ENCODE results near the gene KHDC3L.
"Not testable (repeated sequence)": the region's sequence is repeated elsewhere in the genome, so short reads cannot be mapped to it uniquely, and the experiment has no call there.

KHDC3L gene

DNA sequence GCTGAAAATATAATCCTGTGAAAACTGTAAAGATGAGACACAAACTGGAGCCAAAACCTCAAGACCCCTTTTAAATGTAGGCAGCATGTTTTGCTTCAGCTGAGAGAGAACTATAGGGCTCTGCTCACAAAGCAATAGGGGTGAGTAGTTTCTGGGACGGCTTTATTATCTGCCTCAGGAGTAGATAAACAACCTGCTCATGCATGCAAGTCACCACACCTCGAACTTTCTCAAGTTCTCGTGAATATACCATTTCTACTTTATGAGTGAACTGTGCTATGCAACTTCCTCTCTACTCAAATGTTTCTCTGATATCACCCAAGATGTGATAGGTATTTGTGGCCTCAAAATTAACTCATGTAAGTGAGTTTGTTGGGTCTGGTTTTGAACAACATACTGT lies 14.8 kb downstream of the KHDC3L start:
- H3K4me2 ChIP-seq (ENCODE audit: low read length) = no peak overlapping the region
- no peaks in the 10 kb centered on the region for H3K9me2 ChIP-seq (ENCODE audit: low read depth, low read length)
- H3F3A ChIP-seq (ENCODE audit: insufficient read depth, low read length) = no peaks in the 10 kb centered on the region
- TF ChIP-seq, protein P1, sequence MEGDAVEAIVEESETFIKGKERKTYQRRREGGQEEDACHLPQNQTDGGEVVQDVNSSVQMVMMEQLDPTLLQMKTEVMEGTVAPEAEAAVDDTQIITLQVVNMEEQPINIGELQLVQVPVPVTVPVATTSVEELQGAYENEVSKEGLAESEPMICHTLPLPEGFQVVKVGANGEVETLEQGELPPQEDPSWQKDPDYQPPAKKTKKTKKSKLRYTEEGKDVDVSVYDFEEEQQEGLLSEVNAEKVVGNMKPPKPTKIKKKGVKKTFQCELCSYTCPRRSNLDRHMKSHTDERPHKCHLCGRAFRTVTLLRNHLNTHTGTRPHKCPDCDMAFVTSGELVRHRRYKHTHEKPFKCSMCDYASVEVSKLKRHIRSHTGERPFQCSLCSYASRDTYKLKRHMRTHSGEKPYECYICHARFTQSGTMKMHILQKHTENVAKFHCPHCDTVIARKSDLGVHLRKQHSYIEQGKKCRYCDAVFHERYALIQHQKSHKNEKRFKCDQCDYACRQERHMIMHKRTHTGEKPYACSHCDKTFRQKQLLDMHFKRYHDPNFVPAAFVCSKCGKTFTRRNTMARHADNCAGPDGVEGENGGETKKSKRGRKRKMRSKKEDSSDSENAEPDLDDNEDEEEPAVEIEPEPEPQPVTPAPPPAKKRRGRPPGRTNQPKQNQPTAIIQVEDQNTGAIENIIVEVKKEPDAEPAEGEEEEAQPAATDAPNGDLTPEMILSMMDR (IDR thresholded peaks at IDR 0.05; ENCODE audit: low read length) = no peak
- no peak for TF ChIP-seq EZH2 (IDR thresholded peaks at IDR 0.05; ENCODE audit: borderline replicate concordance, low read length)
- H3K4me3 ChIP-seq (ENCODE audit: low read depth, low read length, poor library complexity, severe bottlenecking) = no peak overlapping the region
- H3K79me2 ChIP-seq (ENCODE audit: insufficient read depth, low read length) = no peaks in the 10 kb centered on the region
- no peaks in the 10 kb centered on the region for H4K20me1 ChIP-seq (ENCODE audit: insufficient read depth, low read length)
- no peaks in the 10 kb centered on the region for H3K4me1 ChIP-seq (ENCODE audit: insufficient read depth, low read length, severe bottlenecking)
- no peaks in the 10 kb centered on the region; the same call in 1 of the 2 replicates for H3K9me3 ChIP-seq (ENCODE audit: low read length)
- H2AFZ ChIP-seq (ENCODE audit: low read length) = no peak overlapping the region
- H3K36me3 ChIP-seq (ENCODE audit: insufficient read depth, low read length) = no peaks in the 10 kb centered on the region
- no peak overlapping the region for H3K9ac ChIP-seq (ENCODE audit: low read length)
- H3K27me3 ChIP-seq (ENCODE audit: insufficient read depth, low read length) = no peaks in the 10 kb centered on the region
- H3K27ac ChIP-seq (ENCODE audit: low read depth, low read length, poor library complexity, severe bottlenecking) = no peak overlapping the region

DNA sequence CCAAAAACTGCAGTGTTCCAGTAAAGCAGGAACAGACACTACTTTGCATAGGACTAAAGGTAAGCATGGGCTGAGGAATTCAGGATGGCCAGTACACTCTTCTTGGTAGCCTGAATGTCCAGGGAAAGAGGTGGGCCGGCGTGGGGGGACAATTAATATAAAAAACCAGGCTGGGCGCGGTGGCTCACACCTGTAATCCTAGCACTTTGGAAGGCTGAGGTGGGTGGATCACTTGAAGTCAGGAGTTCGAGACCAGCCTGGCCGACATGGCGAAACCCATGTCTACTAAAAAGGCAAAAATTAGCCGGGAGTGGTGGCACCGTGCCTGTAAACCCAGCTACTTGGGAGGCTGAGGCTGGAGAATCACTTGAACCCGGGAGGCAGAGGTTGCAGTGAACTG lies 19.1 kb downstream of the KHDC3L start:
- not testable (repeated sequence) for H3K27me3 ChIP-seq (ENCODE audit: insufficient read depth, low read length); H3K4me1 ChIP-seq (ENCODE audit: insufficient read depth, low read length, severe bottlenecking); H3K4me3 ChIP-seq (ENCODE audit: low read depth, low read length, poor library complexity, severe bottlenecking); H3F3A ChIP-seq (ENCODE audit: insufficient read depth, low read length); H3K4me2 ChIP-seq (ENCODE audit: low read length); H4K20me1 ChIP-seq (ENCODE audit: insufficient read depth, low read length); H3K79me2 ChIP-seq (ENCODE audit: insufficient read depth, low read length); H2AFZ ChIP-seq (ENCODE audit: low read length); H3K9me2 ChIP-seq (ENCODE audit: low read depth, low read length); H3K9me3 ChIP-seq (ENCODE audit: low read length); H3K36me3 ChIP-seq (ENCODE audit: insufficient read depth, low read length); H3K9ac ChIP-seq (ENCODE audit: low read length); H3K27ac ChIP-seq (ENCODE audit: low read depth, low read length, poor library complexity, severe bottlenecking)

DNA sequence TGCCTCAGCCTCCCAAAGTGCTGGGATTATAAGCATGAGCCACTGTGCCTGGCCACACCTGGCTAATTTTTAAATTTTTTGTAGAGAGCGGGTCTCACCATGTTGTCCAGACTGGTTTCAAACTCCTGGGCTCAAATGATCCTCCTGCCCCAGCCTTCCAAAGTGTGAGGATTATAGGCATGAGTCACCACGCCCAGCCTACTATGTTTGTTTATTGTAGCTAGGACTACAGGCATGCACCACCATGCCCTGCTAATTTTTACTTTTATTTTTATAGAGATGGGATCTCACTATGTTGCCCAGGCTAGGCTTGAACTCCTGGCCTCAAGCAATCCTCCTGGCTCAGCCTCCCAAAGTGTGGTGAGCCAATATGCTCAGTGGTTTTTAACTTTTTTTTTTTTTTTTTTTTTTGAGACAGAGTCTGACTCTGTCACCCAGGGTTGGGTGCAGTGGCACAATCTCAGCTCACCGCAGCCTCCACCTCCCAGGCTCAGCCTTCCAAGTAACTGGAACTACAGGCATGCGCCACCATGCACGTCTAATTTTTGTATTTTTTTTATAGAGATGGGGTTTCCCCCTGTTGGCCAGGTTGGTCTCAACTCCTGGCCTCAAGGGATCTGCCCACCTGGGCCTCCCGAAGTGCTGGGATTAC lies 20.1 kb downstream of the KHDC3L start:
- Histone ChIP-seq H3F3A (ENCODE audit: insufficient read depth, low read length) (no peaks in the 10 kb centered on the region), H3K4me2 (ENCODE audit: low read length) (no peak overlapping the region), H3K9ac (ENCODE audit: low read length) (no peak overlapping the region), H3K79me2 (ENCODE audit: insufficient read depth, low read length) (no peaks in the 10 kb centered on the region), H3K27me3 (ENCODE audit: insufficient read depth, low read length) (no peaks in the 10 kb centered on the region), H3K27ac (ENCODE audit: low read depth, low read length, poor library complexity, severe bottlenecking) (no peak overlapping the region), H3K9me2 (ENCODE audit: low read depth, low read length) (no peaks in the 10 kb centered on the region), H3K4me3 (ENCODE audit: low read depth, low read length, poor library complexity, severe bottlenecking) (no peak overlapping the region), H3K36me3 (ENCODE audit: insufficient read depth, low read length) (no peaks in the 10 kb centered on the region), H3K9me3 (ENCODE audit: low read length) (no peaks in the 10 kb centered on the region), H3K4me1 (ENCODE audit: insufficient read depth, low read length, severe bottlenecking) (no peaks in the 10 kb centered on the region), H2AFZ (ENCODE audit: low read length) (no peak overlapping the region), H4K20me1 (ENCODE audit: insufficient read depth, low read length) (no peaks in the 10 kb centered on the region)
- TF ChIP-seq, protein P1 (IDR thresholded peaks at IDR 0.05; ENCODE audit: low read length) = no peak
- no peak for TF ChIP-seq EZH2 (IDR thresholded peaks at IDR 0.05; ENCODE audit: borderline replicate concordance, low read length)

DNA sequence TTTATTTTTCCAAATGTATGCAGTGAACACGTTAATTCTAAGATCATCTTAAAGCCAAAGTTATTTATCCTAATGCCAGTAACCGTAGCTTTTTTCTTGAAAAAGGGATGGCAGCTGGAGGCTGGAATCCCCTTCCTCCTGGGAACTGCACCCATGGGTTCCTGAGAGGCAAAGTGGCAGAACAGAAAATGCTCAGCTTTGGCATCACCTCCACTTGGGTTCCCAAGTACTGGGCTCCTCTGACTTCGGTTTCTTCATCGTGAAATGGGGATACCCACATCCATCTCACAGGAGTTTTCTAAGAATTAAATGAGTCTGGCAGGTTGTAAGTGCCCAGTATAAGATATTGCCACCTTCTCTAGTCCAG lies 26.0 kb downstream of the KHDC3L start:
- H3K27me3 ChIP-seq (ENCODE audit: insufficient read depth, low read length) = no peaks in the 10 kb centered on the region
- no peaks in the 10 kb centered on the region for H3K36me3 ChIP-seq (ENCODE audit: insufficient read depth, low read length)
- H3K4me3 ChIP-seq (ENCODE audit: low read depth, low read length, poor library complexity, severe bottlenecking) = peak overlapping the region; percentile 59
- H3K4me1 ChIP-seq (ENCODE audit: insufficient read depth, low read length, severe bottlenecking) = peaks cover 11% of the 10 kb centered on the region
- H3K4me2 ChIP-seq (ENCODE audit: low read length) = peak overlapping the region; percentile 81
- TF ChIP-seq, protein P1 (IDR thresholded peaks at IDR 0.05; ENCODE audit: low read length) = no peak
- TF ChIP-seq EZH2 (IDR thresholded peaks at IDR 0.05; ENCODE audit: borderline replicate concordance, low read length) = no peak
- H2AFZ ChIP-seq (ENCODE audit: low read length) = no peak overlapping the region
- H4K20me1 ChIP-seq (ENCODE audit: insufficient read depth, low read length) = no peaks in the 10 kb centered on the region
- no peak overlapping the region for H3K27ac ChIP-seq (ENCODE audit: low read depth, low read length, poor library complexity, severe bottlenecking)
- no peaks in the 10 kb centered on the region for H3K9me3 ChIP-seq (ENCODE audit: low read length)
- no peaks in the 10 kb centered on the region for H3K9me2 ChIP-seq (ENCODE audit: low read depth, low read length)
- no peak overlapping the region for H3K9ac ChIP-seq (ENCODE audit: low read length)
- no peaks in the 10 kb centered on the region for H3F3A ChIP-seq (ENCODE audit: insufficient read depth, low read length)
- H3K79me2 ChIP-seq (ENCODE audit: insufficient read depth, low read length) = no peaks in the 10 kb centered on the region
